ENCODE measurements around the gene TFCP2. TPM values are rescaled to one million over a fixed set of nuclear protein-coding genes. Genes with fewer than 3 reads are reported as not detected.

Gene TFCP2
- total RNA-seq, 2 donors from 2014 or later, result 44.1 to 47.2 TPM

DNA sequence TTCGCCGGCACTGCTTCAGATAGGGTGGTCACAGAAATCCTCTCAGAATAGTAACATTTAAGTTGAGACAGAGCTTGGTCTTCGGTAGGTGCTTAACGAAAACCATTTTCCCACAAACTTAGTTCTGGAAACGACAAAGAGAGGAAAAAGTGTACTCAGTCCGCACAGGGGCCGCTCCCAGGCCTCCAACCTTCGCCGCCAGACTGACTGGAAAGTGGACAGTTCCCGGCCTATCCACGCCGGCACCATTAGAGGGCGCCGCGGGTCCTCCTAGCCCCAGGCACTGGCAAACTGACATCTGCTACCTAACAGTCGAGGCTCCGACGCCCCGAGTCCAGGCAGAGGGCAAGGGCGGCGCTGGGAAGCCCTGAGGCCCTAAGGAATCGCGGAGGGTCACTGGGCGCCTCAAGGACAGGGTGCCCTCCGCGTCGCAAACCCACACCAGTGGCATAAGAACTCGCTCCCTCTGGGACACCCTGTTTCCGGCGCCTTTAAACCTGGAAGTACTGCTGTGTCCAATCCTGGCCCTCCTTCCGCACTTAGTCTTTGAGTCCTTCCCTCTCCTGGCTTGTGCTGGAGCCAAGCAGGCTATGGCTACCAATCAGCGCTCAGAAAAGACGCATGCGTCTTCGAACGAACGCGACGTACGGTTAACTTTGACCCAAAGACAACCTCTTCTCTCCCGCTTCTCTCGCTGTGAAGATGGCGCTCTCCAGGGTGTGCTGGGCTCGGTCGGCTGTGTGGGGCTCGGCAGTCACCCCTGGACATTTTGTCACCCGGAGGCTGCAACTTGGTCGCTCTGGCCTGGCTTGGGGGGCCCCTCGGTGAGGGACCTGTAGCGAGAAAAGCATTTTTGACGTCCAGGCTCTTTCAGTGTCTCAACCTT lies 125.0 kb downstream of the TFCP2 start, which contains the start of gene LETMD1:
TSS of gene LETMD1 (plus strand) at position 673 of the 886 bp plus-strand sequence. CDS start at position 703, 30 bp downstream.
- Histone ChIP-seq H3K9ac (ENCODE audit: extremely low read depth, low read length, poor library complexity, severe bottlenecking) (peak within 1 kb of the TSS; percentile 70), H3K27me3 (ENCODE audit: control insufficient read depth, insufficient read depth, low read length, poor library complexity, severe bottlenecking) (no peaks in the 10 kb centered on the region), H3K4me1 (ENCODE audit: control insufficient read depth, insufficient read depth, low read length) (no peaks in the 10 kb centered on the region), H3K4me3 (ENCODE audit: low read length) (peak within 1 kb of the TSS; percentile 93), H3K27ac (ENCODE audit: low read depth, low read length) (peak within 1 kb of the TSS; percentile 75), H3K36me3 (ENCODE audit: control insufficient read depth, insufficient read depth, low read length) (peaks cover 7% of the 10 kb centered on the region), H3K9me3 (ENCODE audit: control insufficient read depth, low read length) (no peaks in the 10 kb centered on the region)
- peak; percentile 99 for DNase-seq
- no peaks in the 10 kb centered on the region for H3K27me3 Mint-ChIP-seq (ENCODE audit: insufficient read depth)
- peaks cover 10% of the 10 kb centered on the region for H3K4me1 Mint-ChIP-seq
- H3K27ac Mint-ChIP-seq, result peak within 1 kb of the TSS; percentile 90
- peak within 1 kb of the TSS; percentile 85 for H3K4me3 Mint-ChIP-seq
- 3 to 5% methylated on average over 33 to 51 of the region's 51 CpGs for WGBS, 2 experiments (ENCODE audit: insufficient coverage in 1 of 2, insufficient read length in 1 of 2)
- TF ChIP-seq, protein P1, sequence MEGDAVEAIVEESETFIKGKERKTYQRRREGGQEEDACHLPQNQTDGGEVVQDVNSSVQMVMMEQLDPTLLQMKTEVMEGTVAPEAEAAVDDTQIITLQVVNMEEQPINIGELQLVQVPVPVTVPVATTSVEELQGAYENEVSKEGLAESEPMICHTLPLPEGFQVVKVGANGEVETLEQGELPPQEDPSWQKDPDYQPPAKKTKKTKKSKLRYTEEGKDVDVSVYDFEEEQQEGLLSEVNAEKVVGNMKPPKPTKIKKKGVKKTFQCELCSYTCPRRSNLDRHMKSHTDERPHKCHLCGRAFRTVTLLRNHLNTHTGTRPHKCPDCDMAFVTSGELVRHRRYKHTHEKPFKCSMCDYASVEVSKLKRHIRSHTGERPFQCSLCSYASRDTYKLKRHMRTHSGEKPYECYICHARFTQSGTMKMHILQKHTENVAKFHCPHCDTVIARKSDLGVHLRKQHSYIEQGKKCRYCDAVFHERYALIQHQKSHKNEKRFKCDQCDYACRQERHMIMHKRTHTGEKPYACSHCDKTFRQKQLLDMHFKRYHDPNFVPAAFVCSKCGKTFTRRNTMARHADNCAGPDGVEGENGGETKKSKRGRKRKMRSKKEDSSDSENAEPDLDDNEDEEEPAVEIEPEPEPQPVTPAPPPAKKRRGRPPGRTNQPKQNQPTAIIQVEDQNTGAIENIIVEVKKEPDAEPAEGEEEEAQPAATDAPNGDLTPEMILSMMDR (conservative IDR thresholded peaks at IDR 0.05), result peak; percentile 93
- no peaks in the 10 kb centered on the region for H3K9me3 Mint-ChIP-seq
- H3K36me3 Mint-ChIP-seq (ENCODE audit: low read depth), result peaks cover 9% of the 10 kb centered on the region

Other genes with a start within 250 kb of the TFCP2 start
- not detected for gene HIGD1C, start 220.6 kb downstream of the TFCP2 start, total RNA-seq
- 10 to 100 TPM; 74.3 to 99.1 TPM for gene SLC11A2, start 146.8 kb downstream of the TFCP2 start, total RNA-seq
- 10 to 100 TPM; 34.8 to 40.2 TPM for gene LETMD1, start 124.8 kb downstream of the TFCP2 start, total RNA-seq
- gene CSRNP2, start 89.5 kb downstream of the TFCP2 start, total RNA-seq, result 10 to 100 TPM; 45.7 to 52.1 TPM
- gene POU6F1, start 44.9 kb upstream of the TFCP2 start, total RNA-seq, result 10 to 100 TPM; 11.4 to 16.4 TPM
- 10 to 100 TPM; 31.5 to 42.7 TPM for gene DAZAP2, start 65.7 kb upstream of the TFCP2 start, total RNA-seq
- gene SMAGP, start 97.3 kb upstream of the TFCP2 start, total RNA-seq, result 10 to 100 TPM; 43.5 to 61.2 TPM
- gene BIN2, start 151.0 kb upstream of the TFCP2 start, total RNA-seq, result not detected
- not detected for gene CELA1, start 173.5 kb upstream of the TFCP2 start, total RNA-seq
- 10 to 100 TPM; 13.9 to 19.1 TPM for gene GALNT6, start 218.3 kb upstream of the TFCP2 start, total RNA-seq

Data from endodermal cell (in vitro differentiated cells).